Measurements from ENCODE around the gene DIP2B. TPM values are rescaled to one million over a fixed set of nuclear protein-coding genes. Genes with fewer than 3 reads are reported as not detected.

DIP2B gene
- total RNA-seq, 1 donor from 2014 or later: 24.0 TPM

- no peaks in the 10 kb centered on the region for H3K27me3 ChIP-seq (ENCODE audit: control insufficient read depth in 3 of 3, insufficient read depth in 3 of 3, low read length in 3 of 3)
- peaks cover 3 to 9% (median 5%) of the 10 kb centered on the region in 3 donors for H3K4me1 ChIP-seq (ENCODE audit: control insufficient read depth in 3 of 3, insufficient read depth in 3 of 3, low read length in 3 of 3)
- no peak overlapping the region for H3K4me3 ChIP-seq (ENCODE audit: low read length in 3 of 3)
- H3K36me3 ChIP-seq (ENCODE audit: control insufficient read depth in 3 of 3, insufficient read depth in 3 of 3, low read length in 3 of 3): peaks cover 0 to 5% (median 0%) of the 10 kb centered on the region in 3 donors
- no peak overlapping the region for H3K27ac ChIP-seq (ENCODE audit: low read depth, low read length)
- no peak overlapping the region for H3K9ac ChIP-seq (ENCODE audit: low read depth in 1 of 3, low read length in 3 of 3)
- no peaks in the 10 kb centered on the region for H3K9me3 ChIP-seq (ENCODE audit: control insufficient read depth in 3 of 3, low read length in 3 of 3)
These were observed 76.7 kb downstream of the DIP2B start for GRCh38 chr12:50581226-50582184.

DNA sequence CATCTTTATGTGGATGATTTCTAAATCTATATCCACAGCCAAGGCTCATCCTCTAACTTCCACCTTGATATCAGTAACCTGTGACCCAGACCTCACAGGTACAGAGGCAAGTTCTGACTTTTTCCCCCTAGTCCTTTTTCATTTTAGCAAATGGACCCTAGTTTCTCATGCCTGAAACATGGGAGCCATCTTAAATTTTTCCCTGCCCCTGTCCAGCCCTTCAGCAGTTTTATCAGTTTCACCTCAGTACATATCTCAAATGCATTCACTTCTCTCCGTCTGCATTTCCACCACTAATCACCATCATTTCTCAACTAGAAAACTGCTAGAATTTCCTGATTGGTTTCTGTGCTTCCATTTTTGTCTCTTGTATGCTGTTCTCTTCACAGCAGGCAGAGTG is 79.3 kb downstream of the DIP2B start:
- Histone ChIP-seq H3K4me3 (ENCODE audit: low read length in 3 of 3) (no peak overlapping the region), H3K27ac (ENCODE audit: low read depth, low read length) (no peak overlapping the region), H3K9ac (ENCODE audit: low read depth in 1 of 3, low read length in 3 of 3) (no peak overlapping the region), H3K27me3 (ENCODE audit: control insufficient read depth in 3 of 3, insufficient read depth in 3 of 3, low read length in 3 of 3) (no peaks in the 10 kb centered on the region), H3K4me1 (ENCODE audit: control insufficient read depth in 3 of 3, insufficient read depth in 3 of 3, low read length in 3 of 3) (peaks cover under 1 to 9% (median 5%) of the 10 kb centered on the region in 3 donors), H3K36me3 (ENCODE audit: control insufficient read depth in 3 of 3, insufficient read depth in 3 of 3, low read length in 3 of 3) (peaks cover 0 to 5% (median 0%) of the 10 kb centered on the region in 3 donors), H3K9me3 (ENCODE audit: control insufficient read depth in 3 of 3, low read length in 3 of 3) (no peaks in the 10 kb centered on the region)

DNA sequence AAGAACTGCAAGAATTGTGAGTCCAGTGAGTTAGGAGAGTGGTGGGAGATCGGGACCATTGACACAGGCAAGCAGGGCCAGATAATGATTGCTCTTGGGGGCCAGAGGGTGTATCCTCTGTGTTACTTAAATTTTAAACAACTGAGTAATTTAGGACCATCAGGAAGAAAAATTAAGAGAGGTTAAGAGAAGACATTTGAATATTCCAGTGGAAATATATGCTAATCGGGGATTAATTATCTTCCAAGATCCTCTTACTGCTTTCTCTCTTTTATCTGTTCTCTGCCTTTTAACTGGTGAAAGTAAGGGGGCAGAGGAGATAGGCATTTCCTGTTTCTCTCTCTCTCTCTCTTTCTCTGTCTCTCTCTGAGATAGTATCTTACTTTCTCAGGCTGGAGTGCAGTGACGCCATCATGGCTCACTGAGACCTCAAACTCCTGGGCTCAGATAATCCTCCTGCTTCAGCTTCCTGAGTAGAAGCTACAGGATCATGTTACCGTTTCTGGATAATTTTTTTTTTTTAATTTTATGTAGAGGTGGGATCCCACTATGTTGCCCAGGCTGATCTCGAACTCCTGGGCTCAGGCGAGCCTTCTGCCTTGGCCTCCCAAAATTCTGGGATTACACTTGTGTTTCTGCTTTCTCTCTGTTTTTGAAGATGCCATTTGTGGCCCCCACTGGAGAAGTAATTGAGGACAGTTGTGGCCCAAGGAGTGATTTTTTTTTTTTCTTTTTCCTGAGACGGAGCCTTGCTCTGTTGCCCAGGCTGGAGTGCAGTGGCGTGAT is 85.1 kb downstream of the DIP2B start:
- Histone ChIP-seq H3K4me3 (ENCODE audit: low read length in 3 of 3) (no peak overlapping the region), H3K9ac (ENCODE audit: low read depth in 1 of 3, low read length in 3 of 3) (no peak overlapping the region)

DNA sequence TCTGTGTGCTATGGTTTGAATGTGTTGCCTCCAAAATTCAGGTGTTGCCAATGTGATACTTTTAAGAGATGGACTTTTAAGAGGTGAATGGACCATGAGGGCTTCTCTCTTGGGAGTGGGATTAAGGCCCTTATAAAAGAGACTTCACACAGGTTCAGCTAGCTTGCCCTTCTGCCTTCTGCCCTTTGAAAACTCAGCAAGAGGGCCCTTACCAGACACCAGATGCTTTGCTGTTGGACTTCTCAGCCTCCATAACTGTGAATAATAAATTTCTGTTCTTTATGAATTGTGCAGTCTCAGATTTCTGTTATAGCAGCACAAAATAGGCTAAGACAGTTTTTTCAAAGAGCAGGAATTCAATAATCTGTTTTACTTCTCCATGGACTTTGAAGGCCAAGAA is 86.1 kb downstream of the DIP2B start:
- Histone ChIP-seq H3K4me3 (ENCODE audit: low read length in 3 of 3) (no peak overlapping the region), H3K9me3 (ENCODE audit: control insufficient read depth in 3 of 3, low read length in 3 of 3) (no peaks in the 10 kb centered on the region), H3K9ac (ENCODE audit: low read depth in 1 of 3, low read length in 3 of 3) (no peak overlapping the region), H3K27ac (ENCODE audit: low read depth, low read length) (no peak overlapping the region), H3K4me1 (ENCODE audit: control insufficient read depth in 3 of 3, insufficient read depth in 3 of 3, low read length in 3 of 3) (no peaks in the 10 kb centered on the region), H3K27me3 (ENCODE audit: control insufficient read depth in 3 of 3, insufficient read depth in 3 of 3, low read length in 3 of 3) (no peaks in the 10 kb centered on the region), H3K36me3 (ENCODE audit: control insufficient read depth in 3 of 3, insufficient read depth in 3 of 3, low read length in 3 of 3) (no peaks in the 10 kb centered on the region)

More for the DNA sequence above, 85.1 kb downstream of the DIP2B start:
- Histone ChIP-seq H3K27me3 (ENCODE audit: control insufficient read depth in 3 of 3, insufficient read depth in 3 of 3, low read length in 3 of 3) (no peaks in the 10 kb centered on the region), H3K4me1 (ENCODE audit: control insufficient read depth in 3 of 3, insufficient read depth in 3 of 3, low read length in 3 of 3) (no peaks in the 10 kb centered on the region), H3K27ac (ENCODE audit: low read depth, low read length) (no peak overlapping the region), H3K9me3 (ENCODE audit: control insufficient read depth in 3 of 3, low read length in 3 of 3) (no peaks in the 10 kb centered on the region), H3K36me3 (ENCODE audit: control insufficient read depth in 3 of 3, insufficient read depth in 3 of 3, low read length in 3 of 3) (no peaks in the 10 kb centered on the region)

DNA sequence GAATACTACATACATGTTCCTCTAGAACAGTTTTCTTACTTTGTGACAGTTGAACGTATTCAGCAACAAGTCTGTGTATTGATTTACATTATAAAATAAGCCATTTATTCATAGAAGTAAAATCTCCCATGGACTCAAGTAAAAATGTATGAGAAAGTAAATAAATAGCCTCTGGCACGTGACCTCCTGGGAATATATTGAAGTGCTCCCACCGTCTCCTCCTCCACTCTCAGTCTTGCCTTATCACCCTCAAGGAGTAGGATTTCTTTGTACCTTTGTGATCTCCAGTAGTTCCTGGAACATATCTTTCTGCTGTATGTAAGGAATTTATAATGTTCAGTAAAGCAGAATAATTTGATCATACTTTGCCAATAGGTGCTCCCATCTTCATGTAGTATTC is 90.9 kb downstream of the DIP2B start:
- Histone ChIP-seq H3K36me3 (ENCODE audit: control insufficient read depth in 3 of 3, insufficient read depth in 3 of 3, low read length in 3 of 3) (no peaks in the 10 kb centered on the region), H3K27me3 (ENCODE audit: control insufficient read depth in 3 of 3, insufficient read depth in 3 of 3, low read length in 3 of 3) (no peaks in the 10 kb centered on the region), H3K4me1 (ENCODE audit: control insufficient read depth in 3 of 3, insufficient read depth in 3 of 3, low read length in 3 of 3) (peaks cover 0 to 7% (median 6%) of the 10 kb centered on the region in 3 donors), H3K4me3 (ENCODE audit: low read length in 3 of 3) (no peak overlapping the region), H3K9ac (ENCODE audit: low read depth in 1 of 3, low read length in 3 of 3) (no peak overlapping the region), H3K9me3 (ENCODE audit: control insufficient read depth in 3 of 3, low read length in 3 of 3) (no peaks in the 10 kb centered on the region), H3K27ac (ENCODE audit: low read depth, low read length) (no peak overlapping the region)

DNA sequence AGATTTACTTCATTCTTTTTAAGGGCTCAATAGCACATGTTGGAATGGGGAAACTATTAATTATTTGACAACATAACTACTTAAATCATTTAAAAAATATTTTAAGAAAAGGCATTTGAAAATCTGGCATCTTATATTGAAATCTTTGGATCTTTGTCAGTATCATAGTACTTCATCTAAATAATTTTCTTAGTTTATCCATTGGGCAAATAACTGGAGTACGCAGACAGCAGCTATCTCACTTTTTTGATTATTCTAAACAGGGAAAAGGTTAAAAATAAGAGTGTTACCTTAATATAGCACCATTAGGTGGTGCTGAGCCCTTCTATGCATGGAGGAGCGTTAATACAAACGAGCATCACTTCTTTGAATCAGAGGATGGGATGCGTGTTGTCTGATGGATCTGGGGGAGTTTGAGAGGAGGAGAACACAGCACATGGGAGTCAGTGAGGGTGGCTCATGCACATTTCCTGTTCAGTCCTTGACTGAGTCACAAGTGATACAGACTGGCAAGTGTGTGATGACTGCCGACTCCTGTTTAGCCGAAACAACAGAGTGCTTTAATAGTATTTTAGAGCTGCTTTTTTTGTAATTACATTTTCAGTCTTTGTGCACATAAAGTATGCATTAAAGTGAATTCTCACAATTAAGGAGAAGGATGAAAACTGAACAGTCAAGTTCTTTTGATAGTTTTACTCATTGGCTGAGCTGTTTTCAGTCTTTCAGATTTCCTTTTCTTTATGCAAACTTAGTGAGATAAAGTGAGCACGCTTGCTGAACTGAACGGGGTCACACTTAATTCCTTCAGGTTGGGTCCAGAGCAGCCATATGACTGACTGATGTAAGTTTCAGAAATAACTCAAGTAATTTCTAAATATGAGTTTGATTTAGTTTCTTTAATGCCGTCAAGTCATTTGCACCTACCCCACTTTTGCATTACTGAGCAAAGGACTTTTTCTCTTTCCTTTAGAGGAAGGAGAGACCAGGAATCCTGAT is 92.7 kb downstream of the DIP2B start:
- H3K9ac ChIP-seq (ENCODE audit: low read depth in 1 of 3, low read length in 3 of 3): no peak overlapping the region
- no peaks in the 10 kb centered on the region for H3K27me3 ChIP-seq (ENCODE audit: control insufficient read depth in 3 of 3, insufficient read depth in 3 of 3, low read length in 3 of 3)
- peaks cover 0 to 7% (median 6%) of the 10 kb centered on the region in 3 donors for H3K4me1 ChIP-seq (ENCODE audit: control insufficient read depth in 3 of 3, insufficient read depth in 3 of 3, low read length in 3 of 3)
- no peaks in the 10 kb centered on the region for H3K36me3 ChIP-seq (ENCODE audit: control insufficient read depth in 3 of 3, insufficient read depth in 3 of 3, low read length in 3 of 3)
- H3K4me3 ChIP-seq (ENCODE audit: low read length in 3 of 3): no peak overlapping the region
- no peaks in the 10 kb centered on the region for H3K9me3 ChIP-seq (ENCODE audit: control insufficient read depth in 3 of 3, low read length in 3 of 3)
- no peak overlapping the region for H3K27ac ChIP-seq (ENCODE audit: low read depth, low read length)

- Histone ChIP-seq H3K27ac (ENCODE audit: low read depth, low read length) (no peak overlapping the region), H3K9ac (ENCODE audit: low read depth in 1 of 3, low read length in 3 of 3) (no peak overlapping the region), H3K27me3 (ENCODE audit: control insufficient read depth in 3 of 3, insufficient read depth in 3 of 3, low read length in 3 of 3) (no peaks in the 10 kb centered on the region)
These were observed 93.6 kb downstream of the DIP2B start for GRCh38 chr12:50598321-50598862.

GRCh38 chr12:50599366-50600095 is 94.7 kb downstream of the DIP2B start:
- no peak overlapping the region for H3K4me3 ChIP-seq (ENCODE audit: low read length in 3 of 3)
- no peak overlapping the region for H3K9ac ChIP-seq (ENCODE audit: low read depth in 1 of 3, low read length in 3 of 3)
- no peaks in the 10 kb centered on the region for H3K9me3 ChIP-seq (ENCODE audit: control insufficient read depth in 3 of 3, low read length in 3 of 3)
- no peak overlapping the region for H3K27ac ChIP-seq (ENCODE audit: low read depth, low read length)
- peaks cover 0 to 11% (median 6%) of the 10 kb centered on the region in 3 donors for H3K4me1 ChIP-seq (ENCODE audit: control insufficient read depth in 3 of 3, insufficient read depth in 3 of 3, low read length in 3 of 3)
- H3K27me3 ChIP-seq (ENCODE audit: control insufficient read depth in 3 of 3, insufficient read depth in 3 of 3, low read length in 3 of 3): no peaks in the 10 kb centered on the region
- no peaks in the 10 kb centered on the region for H3K36me3 ChIP-seq (ENCODE audit: control insufficient read depth in 3 of 3, insufficient read depth in 3 of 3, low read length in 3 of 3)

More at GRCh38 chr12:50598321-50598862, 93.6 kb downstream of the DIP2B start:
- H3K9me3 ChIP-seq (ENCODE audit: control insufficient read depth in 3 of 3, low read length in 3 of 3): no peaks in the 10 kb centered on the region
- H3K4me1 ChIP-seq (ENCODE audit: control insufficient read depth in 3 of 3, insufficient read depth in 3 of 3, low read length in 3 of 3): peaks cover 0 to 7% (median 6%) of the 10 kb centered on the region in 3 donors
- H3K4me3 ChIP-seq (ENCODE audit: low read length in 3 of 3): no peak overlapping the region
- H3K36me3 ChIP-seq (ENCODE audit: control insufficient read depth in 3 of 3, insufficient read depth in 3 of 3, low read length in 3 of 3): no peaks in the 10 kb centered on the region

All from skeletal muscle tissue (tissue), 4 donors.